GM23338 (cell line): ENCODE data around the gene LINGO1. TPM values are rescaled to one million over a fixed set of nuclear protein-coding genes. Genes with fewer than 3 reads are reported as not detected.

ENCODE experiments used
- ATAC-seq: fragments of 200-7000 bp; cut with Tn5 transposase; 3 replicates; pipeline ENCODE4 v1.9.1; 2020
- DNase-seq: peaks from one replicate; pipeline ENCODE4 v3.0.0-alpha.2; 2015; ENCODE audit warnings: low spot score
- H2AFZ ChIP-seq: fragments of 200-600 bp; sonication (generic); 2 replicates; pipeline ENCODE4 v1.8.0; 2016; ENCODE audit warnings: antibody characterized with exemption, mild to moderate bottlenecking, moderate library complexity
- H3F3A ChIP-seq: fragments of 200-600 bp; sonication (generic); replicated peaks from 2 replicates; pipeline ENCODE4 v1.8.0; 2017; ENCODE audit warnings: antibody characterized with exemption, mixed run types, low read depth
- H3K27ac ChIP-seq: fragments of 200-600 bp; sonication (generic); 2 replicates; pipeline ENCODE4 v1.6.1; 2016; ENCODE audit warnings: low read depth
- H3K27me3 ChIP-seq: fragments of 200-600 bp; sonication (generic); 2 replicates; pipeline ENCODE4 v1.8.0; 2016; ENCODE audit warnings: mild to moderate bottlenecking, mixed run types, moderate library complexity; ENCODE audit not compliant: insufficient read depth
- H3K36me3 ChIP-seq: fragments of 200-600 bp; sonication (generic); 2 replicates; pipeline ENCODE4 v1.8.0; 2016; ENCODE audit warnings: mild to moderate bottlenecking; ENCODE audit not compliant: insufficient read depth
- H3K4me1 ChIP-seq: fragments of 200-600 bp; sonication (generic); 2 replicates; pipeline ENCODE4 v1.8.0; 2016; ENCODE audit warnings: mild to moderate bottlenecking, moderate library complexity; ENCODE audit not compliant: insufficient read depth
- H3K4me2 ChIP-seq: fragments of 200-600 bp; sonication (generic); 2 replicates; pipeline ENCODE4 v1.7.1; 2017; ENCODE audit warnings: mixed run types
- H3K4me3 ChIP-seq: fragments of 200-600 bp; sonication (generic); 2 replicates; pipeline ENCODE4 v1.6.1; 2016; ENCODE audit warnings: mixed run types
- H3K79me2 ChIP-seq: fragments of 200-600 bp; sonication (generic); replicated peaks from 2 replicates; pipeline ENCODE4 v1.8.0; 2017; ENCODE audit warnings: mild to moderate bottlenecking; ENCODE audit not compliant: insufficient read depth
- H3K9me2 ChIP-seq: fragments of 200-600 bp; sonication (generic); 2 replicates; pipeline ENCODE4 v1.8.0; 2017; ENCODE audit not compliant: insufficient read depth
- H4K20me1 ChIP-seq: fragments of 200-600 bp; sonication (generic); replicated peaks from 2 replicates; pipeline ENCODE4 v1.8.0; 2017; ENCODE audit warnings: mild to moderate bottlenecking; ENCODE audit not compliant: insufficient read depth
- H3K27ac Mint-ChIP-seq: 2 replicates; pipeline ENCODE4 v1.8.0; 2020; ENCODE audit warnings: inconsistent platforms, mild to moderate bottlenecking, moderate library complexity, mixed read lengths
- H3K27me3 Mint-ChIP-seq: 3 replicates; pipeline ENCODE4 v1.8.0; 2022; ENCODE audit warnings: low read depth, mild to moderate bottlenecking, moderate library complexity, mixed read lengths, inconsistent platforms; ENCODE audit not compliant: insufficient read depth, poor library complexity
- H3K36me3 Mint-ChIP-seq: 3 replicates; pipeline ENCODE4 v1.8.0; 2021; ENCODE audit warnings: low read depth, mild to moderate bottlenecking, inconsistent platforms, moderate library complexity, mixed read lengths
- H3K4me1 Mint-ChIP-seq: 3 replicates; pipeline ENCODE4 v1.8.0; 2020; ENCODE audit warnings: mild to moderate bottlenecking, inconsistent platforms, mixed read lengths
- H3K4me3 Mint-ChIP-seq: 3 replicates; pipeline ENCODE4 v1.8.0; 2021; ENCODE audit warnings: moderate library complexity, mild to moderate bottlenecking, inconsistent platforms, mixed read lengths
- H3K9me3 Mint-ChIP-seq: 3 replicates; pipeline ENCODE4 v1.8.0; 2020; ENCODE audit warnings: moderate library complexity, mild to moderate bottlenecking, inconsistent platforms, mixed read lengths
- CREB1 ChIP-seq: fragments of 250-450 bp; sonication (Bioruptor Pico); IDR thresholded peaks from 2 replicates; pipeline ENCODE4 v1.5.0; 2020; ENCODE audit warnings: low read depth, mild to moderate bottlenecking, moderate library complexity
- CTCF ChIP-seq, 2 experiments: fragments of 200-600 bp in 1 of 2; sonication (generic) in 1 of 2; conservative IDR thresholded peaks; 2 replicates each; pipeline versions ENCODE4 v1.5.1 to v1.6.1; 2016 to 2017; ENCODE audit warnings: antibody characterized with exemption in 2 of 2, low read depth in 2 of 2, mild to moderate bottlenecking in 2 of 2, moderate library complexity in 1 of 2
- ETS1 ChIP-seq: IDR thresholded peaks from 2 replicates; pipeline ENCODE4 v1.6.1; 2016; ENCODE audit warnings: antibody characterized with exemption
- EZH2 ChIP-seq: fragments of 200-600 bp; sonication (generic); IDR thresholded peaks from one replicate; pipeline ENCODE4 v1.8.0; 2017; ENCODE audit warnings: antibody characterized with exemption, mild to moderate bottlenecking, low read depth; ENCODE audit not compliant: unreplicated experiment
- POLR2AphosphoS5 ChIP-seq: IDR thresholded peaks from 2 replicates; pipeline ENCODE4 v1.6.1; 2016; ENCODE audit warnings: antibody characterized with exemption, low read depth
- ZNF114 ChIP-seq: fragments of 250-450 bp; sonication (Bioruptor Pico); IDR thresholded peaks from 2 replicates; pipeline ENCODE4 v1.5.0; 2020; ENCODE audit warnings: mild to moderate bottlenecking, moderate library complexity
- polyA plus RNA-seq: library from polyadenylated mRNA; unstranded; fragments of >200 nt; fragmentation: Nextera tagmentation; extraction: Ambion mirVana; gene quantifications from 2 replicates; pipeline ENCODE4 v1.2.1, GENCODE V29; 2016
- total RNA-seq: library from RNA; depleted of rRNA; stranded (reverse); fragments of >200 nt; shearing (Covaris generic); gene quantifications from 2 replicates; pipeline ENCODE4 v1.2.3, GENCODE V29; 2014

The LINGO1 gene
- total and polyA plus RNA-seq, 2 experiments from 2014 or later = 16.9 to 63.1 TPM

- H4K20me1 ChIP-seq = no peaks in the 10 kb centered on the region
- no peak for ATAC-seq
- Mint-ChIP-seq H3K4me3 (no peak overlapping the region), H3K36me3 (no peaks in the 10 kb centered on the region; the same call in 2 of the 3 replicates), H3K27ac (no peak overlapping the region), H3K27me3 (peaks cover 1% of the 10 kb centered on the region), H3K9me3 (0 out of 3 replicates have a peak, but pooled peaks cover 3% of the 10 kb centered on the region), H3K4me1 (no peaks in the 10 kb centered on the region; the same call in 2 of the 3 replicates)
- TF ChIP-seq EZH2 (no peak), ETS1 (no peak)
- no peak overlapping the region for H3K4me2 ChIP-seq
- DNase-seq = no peak
- H3K4me1 ChIP-seq = no peaks in the 10 kb centered on the region
- no peaks in the 10 kb centered on the region for H3K79me2 ChIP-seq
- no peaks in the 10 kb centered on the region for H3K36me3 ChIP-seq
- H3K9me2 ChIP-seq = no peaks in the 10 kb centered on the region
- no peaks in the 10 kb centered on the region for H3F3A ChIP-seq
- H2AFZ ChIP-seq = no peak overlapping the region
- H3K27ac ChIP-seq = no peak overlapping the region
- H3K4me3 ChIP-seq = no peak overlapping the region
- no peaks in the 10 kb centered on the region for H3K27me3 ChIP-seq
These were observed 41.6 kb upstream of the LINGO1 start for GRCh38 chr15:77674327-77674726.

DNA sequence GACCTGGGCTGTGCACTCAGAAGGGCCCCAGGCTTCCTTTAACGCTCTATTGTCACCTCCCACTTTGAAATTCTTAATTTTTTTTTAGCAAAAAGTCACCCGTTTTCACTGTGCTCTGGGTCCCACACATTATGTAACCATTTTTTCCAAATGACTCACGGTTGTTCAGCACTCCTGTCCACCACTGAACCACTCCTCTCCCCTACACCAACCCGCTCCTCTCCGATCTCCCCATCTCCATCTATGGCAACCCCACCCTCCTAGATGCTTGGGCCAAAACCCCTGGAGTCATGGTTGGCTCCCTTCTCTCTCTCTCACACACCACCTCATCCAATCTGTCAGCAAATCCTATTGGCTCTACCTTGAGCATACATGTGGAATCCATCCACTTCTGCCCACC, 41.2 kb upstream of the LINGO1 start:
- no peak for DNase-seq
- Mint-ChIP-seq H3K9me3 (0 out of 3 replicates have a peak, but pooled peaks cover 3% of the 10 kb centered on the region), H3K27me3 (peaks cover 1% of the 10 kb centered on the region), H3K4me3 (no peak overlapping the region), H3K27ac (no peak overlapping the region), H3K36me3 (no peaks in the 10 kb centered on the region; the same call in 2 of the 3 replicates), H3K4me1 (no peaks in the 10 kb centered on the region; the same call in 2 of the 3 replicates)
- no peaks in the 10 kb centered on the region for H4K20me1 ChIP-seq
- H3K4me3 ChIP-seq = no peak overlapping the region
- H3K4me2 ChIP-seq = no peak overlapping the region
- no peaks in the 10 kb centered on the region for H3K27me3 ChIP-seq
- TF ChIP-seq ETS1 = no peak
- no peak for TF ChIP-seq POLR2AphosphoS5
- no peaks in the 10 kb centered on the region for H3K4me1 ChIP-seq
- H2AFZ ChIP-seq = no peak overlapping the region
- no peaks in the 10 kb centered on the region for H3K79me2 ChIP-seq
- no peak overlapping the region for H3K27ac ChIP-seq
- H3K36me3 ChIP-seq = no peaks in the 10 kb centered on the region
- no peaks in the 10 kb centered on the region for H3K9me2 ChIP-seq
- ATAC-seq = no peak
- H3F3A ChIP-seq = no peaks in the 10 kb centered on the region

DNA sequence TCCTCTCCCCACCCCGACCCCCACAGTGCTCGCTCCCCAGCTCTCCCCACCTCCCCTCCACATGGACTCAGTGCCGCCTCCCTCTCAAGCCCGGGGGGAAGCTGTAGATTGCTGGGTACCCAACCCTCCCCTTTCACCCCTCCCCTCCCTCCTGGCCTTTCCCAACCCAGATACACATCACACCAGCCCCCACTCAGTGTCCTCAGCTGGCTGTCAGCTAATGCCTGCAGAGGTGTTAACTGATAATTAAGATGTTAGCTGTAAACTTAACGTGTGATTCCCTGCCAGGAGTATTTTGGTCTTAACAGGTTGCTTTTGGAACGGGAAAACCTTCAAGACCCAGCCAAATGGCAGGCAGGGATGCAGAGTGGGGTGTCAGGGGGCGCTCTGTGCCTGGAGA, 39.4 kb upstream of the LINGO1 start:
- H3K9me2 ChIP-seq = no peaks in the 10 kb centered on the region
- no peaks in the 10 kb centered on the region for H3K27me3 ChIP-seq
- H3F3A ChIP-seq = no peaks in the 10 kb centered on the region
- ATAC-seq (no peak), DNase-seq (no peak)
- no peak overlapping the region for H3K4me3 ChIP-seq
- H3K4me2 ChIP-seq = no peak overlapping the region
- Mint-ChIP-seq H3K36me3 (no peaks in the 10 kb centered on the region), H3K4me1 (no peaks in the 10 kb centered on the region; the same call in 2 of the 3 replicates), H3K27ac (no peak overlapping the region), H3K27me3 (no peaks in the 10 kb centered on the region), H3K9me3 (no peaks in the 10 kb centered on the region), H3K4me3 (no peak overlapping the region)
- H4K20me1 ChIP-seq = no peaks in the 10 kb centered on the region
- H3K36me3 ChIP-seq = no peaks in the 10 kb centered on the region
- H3K4me1 ChIP-seq = no peaks in the 10 kb centered on the region
- H3K27ac ChIP-seq = no peak overlapping the region
- no peaks in the 10 kb centered on the region for H3K79me2 ChIP-seq
- H2AFZ ChIP-seq = no peak overlapping the region
- TF ChIP-seq ZNF114 (CRISPR knock-in tag) (no peak), CTCF (conservative IDR thresholded peaks at IDR 0.05; ENCODE audit: low read depth in 2 of 2) (peak; percentile 24 to 45; a peak in 3 of 4 replicates), CREB1 (CRISPR knock-in tag) (no peak)
